PC-3 (cell line): ENCODE data around the gene FAM153A. TPM values are rescaled to one million over a fixed set of nuclear protein-coding genes. Genes with fewer than 3 reads are reported as not detected.
"Not testable (repeated sequence)": the region's sequence is repeated elsewhere in the genome, so short reads cannot be mapped to it uniquely, and the experiment has no call there.

Experiments used
- ATAC-seq: fragments of 200-7000 bp; cut with Tn5 transposase; 2 replicates; pipeline ENCODE4 v1.9.1; 2020; ENCODE audit warnings: mild to moderate bottlenecking, moderate library complexity
- BruUV-seq: library from RNA; stranded (reverse); fragments of 400-500 nt; replicated peaks from 2 replicates; lab custom pipeline; 2021; lab: Mats Ljungman, UMichigan
- CTCF ChIA-PET: fragments of 300-600 bp; sonication (Branson Sonifier 250); formaldehyde crosslinking; loops from one replicate; lab custom pipeline; 2022; ENCODE audit warnings: antibody characterized with exemption; lab: Charles Lee
- POLR2A ChIA-PET: fragments of 300-600 bp; sonication (Branson Sonifier 250); formaldehyde crosslinking; loops from one replicate; lab custom pipeline; 2022; ENCODE audit warnings: antibody characterized with exemption; ENCODE audit not compliant: unreplicated experiment; lab: Charles Lee
- DNase-seq: peaks from one replicate; pipeline ENCODE4 v3.0.0-alpha.2; 2015
- H2AFZ ChIP-seq: fragments of 300-600 bp; sonication (generic); 2 replicates; pipeline ENCODE4 v1.6.0; 2016; ENCODE audit warnings: antibody characterized with exemption, low read length
- H3F3A ChIP-seq: fragments of 300-600 bp; sonication (generic); one replicate; pipeline ENCODE4 v1.6.0; 2017; ENCODE audit warnings: antibody characterized with exemption, low read length, control low read depth, mild to moderate bottlenecking; ENCODE audit not compliant: unreplicated experiment
- H3K27ac ChIP-seq: fragments of 300-600 bp; sonication (generic); 2 replicates; pipeline ENCODE4 v1.5.1; 2016; ENCODE audit warnings: mild to moderate bottlenecking, low read length
- H3K27me3 ChIP-seq: fragments of 300-600 bp; sonication (generic); 2 replicates; pipeline ENCODE4 v1.6.1; 2016; ENCODE audit warnings: low read length, mixed read lengths
- H3K36me3 ChIP-seq: fragments of 300-600 bp; sonication (generic); 2 replicates; pipeline ENCODE4 v1.6.1; 2016; ENCODE audit warnings: low read depth, mixed run types, low read length, mixed read lengths
- H3K4me1 ChIP-seq: fragments of 300-600 bp; sonication (generic); 2 replicates; pipeline ENCODE4 v1.5.1; 2016; ENCODE audit warnings: low read length; ENCODE audit not compliant: insufficient read depth
- H3K4me2 ChIP-seq: fragments of 300-600 bp; sonication (generic); 2 replicates; pipeline ENCODE4 v1.6.0; 2016; ENCODE audit warnings: low read length
- H3K4me3 ChIP-seq: fragments of 300-600 bp; sonication (generic); 2 replicates; pipeline ENCODE4 v1.5.1; 2016; ENCODE audit warnings: mild to moderate bottlenecking, low read length, mixed read lengths
- H3K79me2 ChIP-seq: fragments of 300-600 bp; sonication (generic); 2 replicates; pipeline ENCODE4 v1.6.1; 2017; ENCODE audit warnings: low read length, mixed read lengths
- H3K9ac ChIP-seq: fragments of 300-600 bp; sonication (generic); 2 replicates; pipeline ENCODE4 v1.6.0; 2016; ENCODE audit warnings: mild to moderate bottlenecking, low read length
- H3K9me2 ChIP-seq: fragments of 300-600 bp; sonication (generic); replicated peaks from 2 replicates; pipeline ENCODE4 v1.6.1; 2016; ENCODE audit warnings: mixed run types, low read length, mixed read lengths
- H3K9me3 ChIP-seq: fragments of 300-600 bp; sonication (generic); 2 replicates; pipeline ENCODE4 v1.6.1; 2016; ENCODE audit warnings: low read length, mixed read lengths
- H4K20me1 ChIP-seq: fragments of 300-600 bp; sonication (generic); 2 replicates; pipeline ENCODE4 v1.6.1; 2016; ENCODE audit warnings: low read length, mixed read lengths
- intact Hi-C: fragments of 100-400 bp; cut with micrococcal nuclease; formaldehyde crosslinking; loops from 2 replicates; pipeline ENCODE4 v1.9.0; 2023
- total RNA-seq: library from RNA; depleted of rRNA; stranded (reverse); fragments of >200 nt; gene quantifications from 2 replicates; pipeline ENCODE4 v1.2.3, GENCODE V29; 2014

The FAM153A gene
- total RNA-seq, 1 experiment from 2014 or later, result not detected

GRCh38 chr5:177798237-177798840 is 15.6 kb upstream of the FAM153A start:
- H3K79me2 ChIP-seq, BruUV-seq, H3K36me3 ChIP-seq, H3F3A ChIP-seq, H3K27ac ChIP-seq, H3K9me3 ChIP-seq, H3K9ac ChIP-seq, DNase-seq, CTCF ChIA-PET, H4K20me1 ChIP-seq, H3K27me3 ChIP-seq, H3K4me3 ChIP-seq, H2AFZ ChIP-seq, H3K4me1 ChIP-seq, intact Hi-C loops, ATAC-seq, H3K9me2 ChIP-seq, POLR2A ChIA-PET, H3K4me2 ChIP-seq: not testable (repeated sequence)

GRCh38 chr5:177793272-177793671 is 10.6 kb upstream of the FAM153A start:
- H3F3A ChIP-seq, result not testable (repeated sequence)

GRCh38 chr5:177791649-177792048 is 8.9 kb upstream of the FAM153A start:
- DNase-seq, H3K4me2 ChIP-seq, H3K9ac ChIP-seq, H3K9me2 ChIP-seq, H3K9me3 ChIP-seq, BruUV-seq, H3K27me3 ChIP-seq, H4K20me1 ChIP-seq, CTCF ChIA-PET, H3K4me3 ChIP-seq, H3K27ac ChIP-seq, H3K4me1 ChIP-seq, ATAC-seq, intact Hi-C loops, H3K79me2 ChIP-seq, H3F3A ChIP-seq, POLR2A ChIA-PET, H3K36me3 ChIP-seq, H2AFZ ChIP-seq: not testable (repeated sequence)

More at GRCh38 chr5:177793272-177793671, 10.6 kb upstream of the FAM153A start:
- H4K20me1 ChIP-seq, BruUV-seq, H2AFZ ChIP-seq, H3K4me2 ChIP-seq, H3K9me2 ChIP-seq, H3K36me3 ChIP-seq, POLR2A ChIA-PET, H3K27ac ChIP-seq, H3K9ac ChIP-seq, DNase-seq, H3K79me2 ChIP-seq, CTCF ChIA-PET, H3K9me3 ChIP-seq, H3K27me3 ChIP-seq, intact Hi-C loops, ATAC-seq, H3K4me1 ChIP-seq, H3K4me3 ChIP-seq: not testable (repeated sequence)

GRCh38 chr5:177782169-177782568 is 530 bp downstream of the FAM153A start:
- H3K9ac ChIP-seq, H3K9me3 ChIP-seq, H2AFZ ChIP-seq, POLR2A ChIA-PET, H4K20me1 ChIP-seq, H3F3A ChIP-seq, H3K4me1 ChIP-seq, H3K4me2 ChIP-seq, H3K4me3 ChIP-seq, ATAC-seq, H3K9me2 ChIP-seq, H3K27ac ChIP-seq, BruUV-seq, H3K27me3 ChIP-seq, CTCF ChIA-PET, H3K36me3 ChIP-seq, DNase-seq, intact Hi-C loops, H3K79me2 ChIP-seq: not testable (repeated sequence)

GRCh38 chr5:177771206-177771605 is 11.5 kb downstream of the FAM153A start:
- H3K27ac ChIP-seq, H3K9ac ChIP-seq, H3K36me3 ChIP-seq, H3K4me2 ChIP-seq, H3K9me2 ChIP-seq, H2AFZ ChIP-seq, H3K4me1 ChIP-seq, CTCF ChIA-PET, intact Hi-C loops, H3F3A ChIP-seq, H3K27me3 ChIP-seq, H3K79me2 ChIP-seq, BruUV-seq, H3K9me3 ChIP-seq, H4K20me1 ChIP-seq, POLR2A ChIA-PET, H3K4me3 ChIP-seq, DNase-seq, ATAC-seq: not testable (repeated sequence)

GRCh38 chr5:177770646-177771045 is 12.1 kb downstream of the FAM153A start:
- H3K27me3 ChIP-seq, H3K36me3 ChIP-seq, H3K9me3 ChIP-seq, BruUV-seq, H2AFZ ChIP-seq, H3K4me1 ChIP-seq, H3K4me3 ChIP-seq, DNase-seq, POLR2A ChIA-PET, H3K4me2 ChIP-seq, H3K9me2 ChIP-seq, CTCF ChIA-PET, H3K27ac ChIP-seq, ATAC-seq, H4K20me1 ChIP-seq, H3K9ac ChIP-seq, H3K79me2 ChIP-seq, intact Hi-C loops, H3F3A ChIP-seq: not testable (repeated sequence)
